ENCODE results near the gene CHTF18.

- TF ChIP-seq EP300 (IDR thresholded peaks at IDR 0.05) (no peak), CTCF (IDR thresholded peaks at IDR 0.05) (no peak)
Observed at GRCh38 chr16:797686-798085, 9.3 kb downstream of the CHTF18 start.
